Endometrium (tissue), 2 donors: ENCODE measurements around the gene SLC1A3.
"Not testable (repeated sequence)": the region's sequence is repeated elsewhere in the genome, so short reads cannot be mapped to it uniquely, and the experiment has no call there.

Experiments
- FAIRE-seq: peaks from 2 replicates; lab custom pipeline; 2012; peaks lifted over from hg19 to GRCh38; lab: Jason Lieb, UNC
- donor health status: control.
- donor health status: control.

Gene SLC1A3

GRCh38 chr5:36631620-36632362 is 25.4 kb downstream of the SLC1A3 start:
- no peak for FAIRE-seq

GRCh38 chr5:36632363-36632664 is 25.9 kb downstream of the SLC1A3 start:
- no peak for FAIRE-seq

GRCh38 chr5:36635721-36636390 is 29.4 kb downstream of the SLC1A3 start:
- no peak for FAIRE-seq

GRCh38 chr5:36637101-36637500 is 30.7 kb downstream of the SLC1A3 start:
- FAIRE-seq = no peak

- FAIRE-seq = no peak
Observed at GRCh38 chr5:36637516-36637915, 31.1 kb downstream of the SLC1A3 start.

- no peak for FAIRE-seq
Observed at GRCh38 chr5:36638056-36638455, 31.6 kb downstream of the SLC1A3 start.

- FAIRE-seq = no peak
Observed at GRCh38 chr5:36640949-36641348, 34.5 kb downstream of the SLC1A3 start.

GRCh38 chr5:36641431-36641830 is 35.0 kb downstream of the SLC1A3 start:
- FAIRE-seq = no peak

GRCh38 chr5:36642089-36642488 is 35.7 kb downstream of the SLC1A3 start:
- no peak for FAIRE-seq

- FAIRE-seq = no peak
Observed at GRCh38 chr5:36643162-36643561, 36.8 kb downstream of the SLC1A3 start.

GRCh38 chr5:36643841-36644240 is 37.4 kb downstream of the SLC1A3 start:
- not testable (repeated sequence) for FAIRE-seq

- FAIRE-seq = no peak
Observed at GRCh38 chr5:36644727-36645126, 38.3 kb downstream of the SLC1A3 start.

- FAIRE-seq = no peak
Observed at GRCh38 chr5:36646100-36646499, 39.7 kb downstream of the SLC1A3 start.

- no peak for FAIRE-seq
Observed at GRCh38 chr5:36646507-36647023, 40.2 kb downstream of the SLC1A3 start.

- no peak for FAIRE-seq
Observed at GRCh38 chr5:36647046-36647445, 40.6 kb downstream of the SLC1A3 start.

GRCh38 chr5:36648426-36648825 is 42.0 kb downstream of the SLC1A3 start:
- no peak for FAIRE-seq

- FAIRE-seq = no peak
Observed at GRCh38 chr5:36651761-36652685, 45.6 kb downstream of the SLC1A3 start.

GRCh38 chr5:36653044-36653705 is 46.8 kb downstream of the SLC1A3 start:
- FAIRE-seq = no peak

GRCh38 chr5:36654564-36654963 is 48.2 kb downstream of the SLC1A3 start:
- FAIRE-seq = no peak

- no peak for FAIRE-seq
Observed at GRCh38 chr5:36655161-36655560, 48.8 kb downstream of the SLC1A3 start.

- FAIRE-seq = no peak
Observed at GRCh38 chr5:36656556-36656955, 50.1 kb downstream of the SLC1A3 start.

- no peak for FAIRE-seq
Observed at GRCh38 chr5:36657563-36657995, 51.2 kb downstream of the SLC1A3 start.
